ENCODE measurements around the gene OR2V2.
"Not testable (repeated sequence)": the region's sequence is repeated elsewhere in the genome, so short reads cannot be mapped to it uniquely, and the experiment has no call there.

Gene OR2V2

DNA sequence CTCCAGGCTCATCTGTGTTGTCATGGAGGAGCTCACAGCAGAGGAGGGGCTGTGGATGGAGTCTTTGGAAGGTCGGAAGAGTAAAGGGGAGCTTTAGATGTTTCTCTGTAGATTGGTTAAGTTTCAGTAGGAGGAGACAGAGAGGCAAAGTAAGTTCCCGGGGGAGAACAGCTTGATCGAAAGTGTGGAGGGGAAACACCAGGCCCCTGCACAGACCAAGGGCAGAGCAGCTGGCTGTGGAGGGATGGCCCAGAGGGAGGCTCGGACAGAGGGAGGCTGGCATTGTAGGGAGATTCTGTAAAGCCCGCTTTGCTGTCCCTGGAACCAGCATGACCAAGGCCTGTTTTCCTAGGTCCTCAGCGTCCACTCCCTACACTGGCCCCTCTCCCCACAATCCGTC lies 5.3 kb upstream of the OR2V2 start:
- no peak for DNase-seq (ENCODE audit: low spot score)
- no peak for FAIRE-seq

DNA sequence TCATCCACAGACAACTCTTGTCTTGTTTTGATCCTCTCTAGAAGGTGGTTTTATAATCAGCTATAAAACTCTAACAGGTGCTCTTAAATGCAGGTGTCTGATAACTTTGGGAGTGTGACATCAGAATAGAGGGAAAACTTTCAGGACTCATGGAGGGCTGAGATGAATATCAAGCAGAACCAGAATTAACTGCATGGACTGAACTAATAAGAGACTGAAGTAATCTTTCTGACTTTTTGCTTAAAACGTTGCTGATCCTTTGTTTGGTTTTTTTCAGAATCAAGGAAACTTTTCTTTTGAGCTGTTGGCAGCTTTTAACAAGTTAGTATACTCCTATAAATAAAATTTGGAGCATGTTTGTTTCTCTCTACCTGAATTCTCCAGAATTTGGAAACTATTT lies 2.3 kb upstream of the OR2V2 start:
- no peak for DNase-seq (ENCODE audit: low spot score)
- no peak for FAIRE-seq

DNA sequence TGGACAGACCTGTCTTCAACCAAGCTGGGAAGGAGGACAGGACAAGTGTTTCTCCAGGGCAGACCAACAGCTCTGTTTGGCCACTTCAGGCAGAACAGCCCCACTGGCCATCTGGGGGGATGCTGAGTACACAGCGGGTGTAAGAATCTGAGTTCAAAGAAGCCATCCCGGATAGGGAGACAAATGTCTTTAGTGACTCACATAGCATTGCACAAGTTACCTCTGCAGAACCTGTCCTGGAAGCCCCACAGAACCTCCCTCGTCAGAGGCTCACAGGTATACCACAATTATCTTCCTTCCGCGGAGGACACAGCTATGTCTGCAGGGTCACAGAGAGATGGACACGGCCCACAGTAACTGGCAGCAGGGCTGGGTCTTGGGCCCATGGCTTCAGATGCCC lies 2.0 kb downstream of the OR2V2 start:
- FAIRE-seq (no peak), DNase-seq (ENCODE audit: low spot score) (no peak)

DNA sequence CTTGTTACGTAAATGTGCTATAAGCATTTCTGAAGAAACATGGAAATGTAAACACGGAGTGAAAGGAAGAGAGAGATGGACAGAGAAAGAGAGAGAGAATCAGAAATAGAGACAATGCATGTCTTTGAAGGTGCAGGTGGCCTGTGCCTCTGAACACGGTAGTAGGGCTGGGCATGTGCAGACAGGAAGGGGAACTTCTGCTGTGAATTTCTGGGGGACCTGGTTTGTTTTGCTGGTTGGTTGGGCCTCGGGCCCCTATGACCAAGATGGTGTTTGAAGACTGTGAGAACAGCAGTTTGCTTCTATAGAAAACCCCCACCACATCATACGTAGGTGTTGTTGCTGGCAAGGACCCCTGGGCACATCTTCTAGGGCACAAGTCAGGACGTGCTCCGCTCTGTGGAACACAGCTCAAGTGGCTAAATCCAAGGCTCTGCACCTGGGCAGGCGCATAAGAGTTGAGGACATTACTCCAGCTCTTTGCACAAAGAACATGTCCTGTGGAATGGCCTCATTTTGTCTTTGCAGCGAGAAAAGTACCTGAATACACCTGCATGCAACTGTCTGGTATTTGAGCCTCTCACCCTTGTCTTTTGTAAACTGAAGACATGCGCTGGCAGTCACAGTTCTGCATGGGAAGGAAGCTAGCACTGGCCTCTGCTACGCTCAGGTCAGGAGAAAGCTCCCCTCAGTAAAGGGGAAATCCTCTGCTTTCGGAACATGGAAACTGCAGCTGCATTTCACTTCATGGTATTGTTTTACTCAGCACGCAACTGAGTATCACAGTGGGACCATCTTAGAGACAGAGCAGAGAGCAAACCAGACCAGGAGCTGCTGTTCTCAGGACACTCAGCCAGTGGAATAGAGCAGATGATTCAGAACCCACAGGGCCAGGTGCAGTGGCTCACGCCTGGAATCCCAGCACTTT lies 2.7 kb downstream of the OR2V2 start:
- FAIRE-seq (no peak), DNase-seq (ENCODE audit: low spot score) (no peak)

DNA sequence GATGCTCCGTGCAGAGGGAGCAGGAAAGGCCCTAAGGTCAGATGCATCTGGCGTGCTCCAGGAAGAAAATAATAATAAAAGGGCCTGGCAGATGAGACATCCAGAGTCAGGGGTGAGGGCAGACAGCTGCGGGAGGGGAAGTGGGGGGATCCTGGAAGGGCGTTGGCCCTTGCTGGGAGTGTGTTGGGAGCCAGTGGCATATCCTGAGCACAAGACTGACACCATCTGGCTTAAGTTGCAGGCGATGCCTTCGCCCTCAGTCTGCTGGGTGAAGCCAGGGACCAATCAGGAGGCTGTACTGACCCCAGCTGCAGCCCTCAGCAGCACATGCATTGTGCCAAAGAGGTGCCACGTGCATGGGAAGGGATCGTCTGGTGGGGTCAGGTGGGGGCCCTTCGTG lies 3.8 kb downstream of the OR2V2 start:
- DNase-seq (ENCODE audit: low spot score), result no peak

DNA sequence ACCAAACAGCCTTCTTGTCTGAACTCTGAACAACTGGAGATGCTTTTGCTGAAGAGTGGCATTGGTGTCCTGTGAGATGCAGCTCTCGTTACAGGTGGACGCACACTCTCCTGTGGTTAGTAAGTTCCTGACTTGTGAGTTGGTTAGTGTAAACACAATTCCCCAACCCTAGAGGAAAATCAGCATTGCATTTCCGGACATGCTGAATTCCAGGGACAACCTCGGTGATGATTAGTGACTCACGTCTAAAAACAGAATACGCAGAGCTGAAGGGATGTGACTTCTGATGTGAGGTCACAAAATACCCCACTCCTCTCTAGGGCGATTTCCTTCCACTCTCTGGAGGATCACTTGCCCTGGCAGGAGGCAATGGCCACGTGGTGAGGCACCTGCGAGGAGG lies 5.0 kb downstream of the OR2V2 start:
- FAIRE-seq, result peak; percentile 82
- DNase-seq (ENCODE audit: low spot score), result peak; percentile 70

More for the DNA sequence above, 3.8 kb downstream of the OR2V2 start:
- no peak for FAIRE-seq

DNA sequence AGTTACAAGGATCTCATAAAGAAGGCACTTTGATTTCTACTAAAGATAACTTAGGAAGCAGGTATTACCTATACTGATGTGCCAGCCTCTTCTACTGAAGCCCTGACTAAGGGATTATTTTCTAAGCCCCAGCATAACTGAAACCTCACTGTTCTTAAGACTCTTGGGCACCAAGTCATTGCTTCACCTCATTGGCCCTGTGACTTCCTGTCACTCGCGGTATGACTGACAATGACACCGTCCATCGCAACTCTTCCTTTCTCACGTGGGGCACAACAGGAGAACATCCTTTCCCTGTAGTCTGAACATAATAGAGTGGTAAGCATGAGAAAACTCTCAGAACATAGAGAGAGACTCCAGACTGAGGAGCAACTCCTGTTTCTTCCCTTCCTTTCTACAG lies 6.4 kb downstream of the OR2V2 start:
- FAIRE-seq, result no peak
- DNase-seq (ENCODE audit: low spot score), result no peak

DNA sequence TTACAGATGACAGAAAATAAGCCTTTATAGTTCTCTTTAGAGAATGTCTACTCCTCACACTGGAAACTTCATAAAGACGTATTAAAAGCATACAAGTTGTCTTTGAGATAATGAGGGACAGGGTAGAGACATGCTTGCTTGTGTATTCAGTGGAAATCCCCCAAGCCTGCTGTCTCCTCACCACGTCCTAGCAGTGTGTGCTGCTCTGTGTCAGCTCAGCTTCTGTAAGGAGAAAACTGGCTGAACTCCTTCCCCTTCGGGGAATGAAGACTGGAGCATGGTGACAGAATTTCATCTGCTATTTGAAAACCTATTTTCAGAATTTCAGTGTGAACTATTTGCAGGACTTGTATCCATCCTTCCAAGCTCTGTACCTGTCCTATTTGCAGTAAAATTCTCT lies 9.4 kb downstream of the OR2V2 start:
- FAIRE-seq, result no peak
- no peak for DNase-seq (ENCODE audit: low spot score)

DNA sequence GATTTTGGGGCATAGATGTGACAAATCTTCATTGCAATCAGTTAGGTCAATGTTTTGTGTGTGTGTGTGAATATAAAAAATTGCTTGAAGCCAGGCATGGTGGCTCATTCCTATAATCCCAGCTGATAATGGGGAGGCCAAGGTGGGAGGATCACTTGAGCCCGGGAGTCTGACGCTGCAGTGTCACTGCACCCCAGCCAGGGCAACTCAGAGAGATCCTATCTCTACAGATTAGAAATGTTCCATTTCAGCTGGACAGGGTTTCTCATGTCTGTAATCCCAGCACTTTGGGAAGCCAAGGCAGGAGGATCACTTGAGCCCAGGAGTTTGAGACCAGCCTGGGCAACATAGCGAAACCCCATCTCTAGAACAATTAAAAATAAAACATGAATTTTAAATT lies 11.5 kb downstream of the OR2V2 start:
- no peak for FAIRE-seq

DNA sequence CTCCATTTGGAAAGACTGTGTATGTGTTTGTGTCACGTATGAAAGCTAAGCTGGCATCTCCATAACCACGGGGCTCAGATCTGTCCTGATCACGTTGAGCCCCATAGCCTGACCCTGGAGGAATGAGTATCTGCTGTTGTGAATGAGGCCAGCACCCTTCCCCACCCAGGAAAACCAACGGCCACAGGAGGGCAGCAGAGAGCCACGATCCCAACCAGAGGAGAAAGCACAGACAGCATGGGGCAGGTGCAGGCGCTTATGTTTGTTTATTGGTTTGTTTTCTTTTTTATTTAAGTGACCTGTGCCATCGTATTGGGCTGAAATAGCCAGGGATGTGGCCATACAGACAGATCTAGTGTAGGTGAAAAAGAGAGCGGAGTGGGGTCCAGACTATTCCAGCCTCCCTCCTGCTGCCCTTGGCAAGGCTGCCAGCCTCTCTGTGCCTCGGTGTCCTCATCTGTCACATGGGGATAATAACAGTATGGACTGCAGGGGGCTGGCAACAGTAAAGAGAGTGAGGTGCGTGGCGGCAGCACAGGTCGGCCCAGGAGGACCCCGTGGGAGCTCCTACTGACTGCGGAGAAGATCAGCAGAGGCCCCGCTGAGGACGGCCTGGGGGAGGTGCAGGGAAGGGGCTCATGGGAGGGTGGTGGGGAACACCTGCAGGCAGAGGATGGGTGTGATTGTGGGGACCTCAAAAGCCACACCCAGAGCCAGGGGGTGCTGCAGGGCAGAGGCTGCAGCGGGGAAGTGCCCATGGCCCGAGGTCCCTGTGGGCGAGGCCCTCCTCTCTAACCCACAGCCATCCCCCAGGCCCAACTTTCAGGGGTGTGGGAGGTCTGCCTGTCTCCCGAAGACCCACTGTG lies 12.1 kb downstream of the OR2V2 start:
- FAIRE-seq (no peak), DNase-seq (ENCODE audit: low spot score) (peak; percentile 83)

More for the DNA sequence above, 11.5 kb downstream of the OR2V2 start:
- DNase-seq (ENCODE audit: low spot score), result no peak

DNA sequence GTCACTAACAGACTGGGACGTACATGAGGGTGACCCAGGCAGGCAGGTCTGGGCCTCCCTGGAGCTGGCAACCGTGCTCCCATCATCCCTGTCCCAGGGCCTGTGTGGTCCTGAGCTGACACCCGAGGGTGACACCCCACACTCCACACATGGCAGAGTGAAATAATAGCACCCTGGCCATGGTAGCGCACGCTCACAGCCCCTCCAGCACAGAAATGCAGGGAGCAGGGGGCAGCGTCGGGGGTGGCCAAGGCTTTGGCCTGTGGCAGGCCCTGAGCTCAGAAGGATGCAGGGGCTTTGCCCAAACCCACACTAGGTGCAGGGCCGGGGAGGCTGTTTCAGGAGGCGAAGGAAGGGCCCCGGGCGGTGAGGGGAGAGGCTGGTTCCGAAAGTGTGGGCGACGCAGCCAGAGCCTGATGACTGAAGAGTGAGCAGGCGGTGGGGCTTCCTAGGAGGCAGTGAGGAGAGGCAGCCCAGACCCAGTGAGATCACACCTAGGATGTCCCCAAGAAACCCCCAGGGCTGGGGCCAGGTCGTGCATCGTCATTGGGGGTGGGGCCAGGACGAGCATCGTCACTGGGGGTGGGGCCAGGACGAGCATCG lies 12.9 kb downstream of the OR2V2 start:
- DNase-seq (ENCODE audit: low spot score), result peak; percentile 57
- no peak for FAIRE-seq

DNA sequence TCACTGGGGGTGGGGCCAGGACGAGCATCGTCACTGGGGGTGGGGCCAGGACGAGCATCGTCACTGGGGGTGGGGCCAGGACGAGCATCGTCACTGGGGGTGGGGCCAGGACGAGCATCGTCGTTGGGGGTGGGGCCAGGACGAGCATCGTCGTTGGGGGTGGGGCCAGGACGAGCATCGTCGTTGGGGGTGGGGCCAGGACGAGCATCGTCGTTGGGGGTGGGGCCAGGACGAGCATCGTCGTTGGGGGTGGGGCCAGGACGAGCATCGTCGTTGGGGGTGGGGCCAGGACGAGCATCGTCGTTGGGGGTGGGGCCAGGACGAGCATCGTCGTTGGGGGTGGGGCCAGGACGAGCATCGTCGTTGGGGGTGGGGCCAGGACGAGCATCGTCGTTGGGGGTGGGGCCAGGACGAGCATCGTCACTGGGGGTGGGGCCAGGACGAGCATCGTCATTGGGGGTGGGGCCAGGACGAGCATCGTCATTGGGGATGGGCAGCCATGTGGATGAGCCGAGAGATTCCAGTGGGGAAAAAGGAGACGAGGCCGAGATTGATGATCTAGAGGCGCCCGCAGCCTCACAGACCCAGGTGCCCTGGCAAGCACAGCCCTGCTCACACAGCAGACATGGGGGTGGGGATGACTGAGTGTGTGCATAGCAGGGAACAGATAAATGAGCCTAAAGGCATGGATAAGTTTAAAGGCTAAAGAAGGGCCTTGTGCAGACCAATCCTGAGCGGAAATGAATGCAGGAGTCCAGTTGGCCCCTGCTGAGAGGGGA lies 13.6 kb downstream of the OR2V2 start:
- DNase-seq (ENCODE audit: low spot score), result peak; percentile 61
- not testable (repeated sequence) for FAIRE-seq

DNA sequence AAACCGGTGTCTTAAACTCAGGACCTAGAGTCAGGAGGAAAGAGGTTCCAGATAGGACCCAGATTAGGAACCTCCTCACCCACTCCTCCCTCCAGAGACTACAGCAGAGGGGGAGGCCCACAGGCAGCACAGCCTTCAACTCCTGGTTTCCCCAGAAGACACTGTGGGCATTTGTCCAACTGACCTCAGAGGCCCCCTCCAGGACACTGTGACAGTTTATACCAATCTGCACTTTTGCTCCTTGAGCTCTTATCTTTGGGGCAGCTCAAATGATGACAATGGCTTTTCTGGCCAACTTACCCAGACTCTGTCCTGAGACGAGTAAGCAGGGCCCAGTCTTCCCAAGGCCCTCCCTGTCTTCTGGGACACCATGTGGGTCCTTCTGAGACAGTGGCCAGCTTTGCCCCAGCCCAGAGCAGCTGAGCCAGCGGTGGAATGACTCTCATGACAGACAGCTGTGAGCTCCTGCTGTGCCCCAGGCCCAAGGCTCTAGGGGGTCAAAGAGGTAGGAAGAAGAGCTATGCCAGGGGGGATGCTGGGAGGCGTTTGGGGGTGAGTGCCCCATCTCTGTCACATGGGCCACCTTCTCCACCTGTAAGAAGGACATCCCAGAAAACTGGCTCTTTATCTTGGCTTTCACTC lies 14.3 kb downstream of the OR2V2 start:
- no peak for FAIRE-seq
- DNase-seq (ENCODE audit: low spot score), result no peak

DNA sequence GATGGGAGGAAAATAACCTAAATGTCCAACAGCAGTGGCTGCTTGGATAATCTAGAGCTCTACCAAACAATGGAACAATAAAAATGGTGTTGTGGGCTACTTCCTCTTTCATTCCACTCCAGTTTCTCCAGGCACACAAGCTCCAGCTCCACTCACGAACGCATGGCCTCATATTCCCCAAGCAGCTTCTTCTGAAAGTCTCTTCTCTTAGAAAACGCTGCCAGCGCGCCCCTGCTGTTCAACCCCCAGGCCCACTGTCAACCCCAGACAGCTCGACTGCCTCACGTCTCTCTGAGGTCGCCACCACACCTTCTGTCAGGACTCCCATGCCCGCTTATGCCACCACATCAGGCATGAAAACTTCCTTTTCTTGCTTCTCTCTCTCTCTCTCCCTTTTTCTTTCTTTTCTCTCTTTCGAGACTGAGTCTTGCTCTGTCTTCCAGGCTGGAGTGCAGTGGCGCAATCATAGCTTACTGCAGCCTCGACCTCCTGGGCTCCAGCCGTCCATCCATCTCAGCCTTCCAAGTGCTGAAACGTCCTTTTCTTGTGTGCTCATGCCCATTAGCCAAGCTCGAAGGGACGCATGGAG lies 16.2 kb downstream of the OR2V2 start:
- FAIRE-seq (no peak), DNase-seq (ENCODE audit: low spot score) (no peak)

DNA sequence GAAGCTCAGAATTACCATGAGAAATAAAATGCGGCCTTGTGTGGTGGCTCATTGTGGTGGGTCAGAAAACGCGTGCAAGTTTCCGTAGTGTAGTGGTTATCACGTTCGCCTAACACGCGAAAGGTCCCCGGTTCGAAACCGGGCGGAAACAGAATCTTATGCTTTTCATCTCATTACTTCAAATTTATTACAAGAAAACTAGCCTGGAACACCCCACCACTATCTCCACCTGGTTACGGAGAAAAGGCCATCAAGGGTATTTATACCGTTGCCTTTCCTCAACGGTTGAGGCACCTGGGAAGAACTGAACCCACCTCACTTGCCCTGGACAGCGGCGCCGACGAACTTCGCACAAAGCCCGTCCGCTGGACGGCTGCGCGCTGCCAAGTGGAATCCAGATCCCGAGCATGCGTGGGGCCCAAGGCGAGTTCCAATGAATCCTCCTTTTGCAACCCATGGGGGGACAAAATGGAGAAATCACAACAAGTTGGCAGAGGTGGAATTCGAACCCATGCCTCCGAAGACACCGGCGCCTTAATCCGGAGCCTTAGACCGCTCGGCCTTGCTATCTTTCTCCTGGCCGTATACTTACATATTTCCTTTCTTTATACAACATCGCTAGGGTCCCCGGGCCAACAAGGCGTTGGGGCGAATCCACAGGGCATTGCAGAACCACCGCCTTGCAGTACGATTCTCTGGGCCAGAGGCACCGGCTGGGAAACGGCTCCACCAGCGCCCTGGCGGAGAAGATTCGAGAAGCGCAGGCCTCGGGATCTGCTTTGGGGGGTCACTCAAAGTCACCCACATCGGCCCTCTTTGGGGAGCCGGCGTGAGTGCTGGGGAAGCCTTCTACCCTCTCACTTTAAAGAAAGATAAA lies 16.9 kb downstream of the OR2V2 start:
- FAIRE-seq (no peak), DNase-seq (ENCODE audit: low spot score) (no peak)

DNA sequence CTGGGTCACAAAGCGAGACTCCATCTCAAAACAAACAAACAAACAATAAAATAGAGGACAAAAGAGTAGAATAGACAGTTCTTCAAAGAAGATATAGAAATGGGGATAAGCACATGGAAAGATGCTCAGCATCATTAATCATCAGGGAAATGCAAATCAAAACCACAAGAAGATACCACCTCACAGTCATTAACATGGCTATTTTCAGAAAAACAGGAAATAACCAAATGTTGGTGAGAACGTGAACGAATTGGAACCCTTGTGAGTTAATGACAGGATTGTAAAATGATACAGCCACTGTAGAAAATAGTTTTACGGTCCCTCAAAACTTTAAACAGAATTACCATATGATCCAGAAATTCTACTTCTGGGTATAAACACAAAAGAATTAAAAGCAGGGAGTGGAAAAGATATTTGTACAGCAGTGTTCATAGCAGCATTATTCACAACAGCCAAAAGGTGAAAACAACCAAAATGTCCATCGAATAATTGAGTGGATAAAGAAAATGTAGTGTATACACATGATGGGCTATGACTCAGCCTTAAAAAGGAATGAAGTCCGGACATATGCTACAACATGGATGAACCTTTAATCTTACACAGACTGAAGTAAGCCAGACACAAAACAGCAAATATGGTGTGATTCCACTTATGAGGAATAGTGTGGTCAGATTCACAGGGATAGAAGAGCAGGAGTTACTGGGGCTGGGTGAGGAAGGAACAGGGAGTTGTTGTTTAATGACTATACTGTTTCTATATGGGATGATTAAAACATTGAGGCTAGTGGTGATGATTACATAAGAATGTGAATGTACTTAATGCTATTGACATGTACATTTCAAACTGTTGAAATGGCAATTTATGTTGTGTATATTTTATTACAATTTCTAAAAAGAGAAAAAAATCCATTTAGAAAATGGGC lies 19.7 kb downstream of the OR2V2 start:
- FAIRE-seq, result no peak

DNA sequence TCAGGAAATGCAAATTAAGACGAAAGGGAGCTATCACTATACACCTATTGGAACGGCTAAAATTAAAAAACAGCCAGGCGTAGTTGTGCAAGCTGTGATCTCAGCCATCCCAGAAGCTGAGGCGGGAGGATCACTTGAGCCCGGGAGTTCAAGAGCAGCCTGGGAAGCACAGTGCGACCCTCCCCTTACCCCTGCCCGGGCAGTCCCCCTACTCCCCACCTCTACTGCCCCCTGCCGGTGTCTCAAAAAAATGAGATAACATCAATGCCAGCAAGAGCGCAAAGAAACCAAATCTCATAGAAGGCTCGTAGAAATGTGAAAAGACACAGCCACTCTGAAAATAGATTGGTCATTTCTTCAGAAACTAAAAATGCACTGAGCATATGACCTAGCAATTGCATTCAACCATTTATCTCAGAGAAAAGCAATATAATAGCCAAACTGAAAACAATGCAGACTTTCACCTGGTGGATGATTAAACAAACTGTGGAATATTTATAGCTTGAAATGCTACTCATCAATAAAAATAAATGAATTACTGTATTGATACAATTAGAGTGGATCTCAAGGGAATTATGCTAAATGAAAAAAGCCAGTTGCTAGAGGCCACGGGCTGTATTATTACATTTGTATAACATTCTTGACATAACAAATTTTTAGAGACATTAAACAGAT lies 20.6 kb downstream of the OR2V2 start:
- FAIRE-seq (no peak), DNase-seq (ENCODE audit: low spot score) (no peak)

More for the DNA sequence above, 19.7 kb downstream of the OR2V2 start:
- no peak for DNase-seq (ENCODE audit: low spot score)
